ENCODE data around the gene TIAL1. TPM values are rescaled to one million over a fixed set of nuclear protein-coding genes. Genes with fewer than 3 reads are reported as not detected.

Gene TIAL1
- total and polyA plus RNA-seq, 10 of the 15 experiments (the other 5 are each of a cell fraction or from before 2014, with no cell fraction given) = 26.0 to 159 (median 62.8) TPM

GRCh38 chr10:119525116-119525515 is 71.6 kb downstream of the TIAL1 start (continued):
- TF ChIP-seq ZNF592 (IDR thresholded peaks at IDR 0.05) (no peak), SUZ12 (IDR thresholded peaks at IDR 0.05; ENCODE audit: unreplicated experiment) (no peak), FOS (IDR thresholded peaks at IDR 0.05; ENCODE audit: borderline replicate concordance, extremely low read depth, insufficient read length) (no peak), MYC (IDR thresholded peaks at IDR 0.05; ENCODE audit: insufficient read depth, insufficient read length, insufficient replicate concordance, low read length, severe bottlenecking) (no peak), HDAC6 (IDR thresholded peaks at IDR 0.05; ENCODE audit: unreplicated experiment) (no peak), MTA2 (IDR thresholded peaks at IDR 0.05; ENCODE audit: low read depth) (no peak), IRF5 (IDR thresholded peaks at IDR 0.05; ENCODE audit: borderline replicate concordance) (no peak), PAX5 (IDR thresholded peaks at IDR 0.05; ENCODE audit: borderline replicate concordance, low read depth, low read length) (no peak), SIN3A (IDR thresholded peaks at IDR 0.05; ENCODE audit: low read depth, low read length) (no peak), CBX5 (IDR thresholded peaks at IDR 0.05; ENCODE audit: low read depth) (no peak), BHLHE40 (IDR thresholded peaks at IDR 0.05; ENCODE audit: borderline replicate concordance in 1 of 2, low read depth in 2 of 2, low read length in 1 of 2) (no peak), RAD21 (IDR thresholded peaks at IDR 0.05; ENCODE audit: insufficient read depth, low read depth, low read length) (no peak), NRF1 (conservative IDR thresholded peaks at IDR 0.05; ENCODE audit: low read depth, low read length) (no peak)
